NCI-H1048 (cell line): ENCODE results near the gene ISG20L2.

Source experiments
- DNase-seq: peaks from one replicate; lab custom pipeline; 2025; lab: John Stamatoyannopoulos, UW

The ISG20L2 gene

DNA sequence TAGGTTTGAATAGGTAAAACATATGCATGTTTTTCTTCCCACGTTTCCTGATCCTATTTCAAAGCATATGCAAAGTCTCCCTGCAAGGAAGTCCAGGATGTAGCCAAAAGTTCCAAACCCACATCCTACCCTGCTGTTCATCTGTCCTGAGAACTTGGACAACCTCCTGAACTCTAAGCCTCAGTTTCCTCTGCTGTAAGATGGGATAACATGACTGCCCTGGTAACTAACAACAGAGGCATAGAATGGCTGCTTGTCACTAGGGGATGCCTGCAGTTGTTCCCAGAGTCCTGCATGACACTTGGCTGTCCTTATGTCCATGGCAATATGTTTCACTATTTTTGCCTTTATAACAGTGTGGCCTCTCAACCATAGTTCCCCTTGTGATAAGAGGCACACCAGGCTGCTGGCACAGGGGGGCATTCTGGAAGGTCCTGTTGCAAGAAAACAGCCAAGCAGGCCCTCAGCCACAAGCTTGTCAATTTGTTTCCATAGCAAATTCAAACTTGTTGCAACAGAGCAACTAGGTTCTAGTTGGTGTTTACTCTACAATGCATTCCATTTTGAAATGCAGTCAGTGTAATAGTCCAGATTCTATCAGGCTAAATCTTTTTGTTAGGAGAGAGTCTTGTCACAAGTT lies 24.4 kb upstream of the ISG20L2 start:
- no peak for DNase-seq

DNA sequence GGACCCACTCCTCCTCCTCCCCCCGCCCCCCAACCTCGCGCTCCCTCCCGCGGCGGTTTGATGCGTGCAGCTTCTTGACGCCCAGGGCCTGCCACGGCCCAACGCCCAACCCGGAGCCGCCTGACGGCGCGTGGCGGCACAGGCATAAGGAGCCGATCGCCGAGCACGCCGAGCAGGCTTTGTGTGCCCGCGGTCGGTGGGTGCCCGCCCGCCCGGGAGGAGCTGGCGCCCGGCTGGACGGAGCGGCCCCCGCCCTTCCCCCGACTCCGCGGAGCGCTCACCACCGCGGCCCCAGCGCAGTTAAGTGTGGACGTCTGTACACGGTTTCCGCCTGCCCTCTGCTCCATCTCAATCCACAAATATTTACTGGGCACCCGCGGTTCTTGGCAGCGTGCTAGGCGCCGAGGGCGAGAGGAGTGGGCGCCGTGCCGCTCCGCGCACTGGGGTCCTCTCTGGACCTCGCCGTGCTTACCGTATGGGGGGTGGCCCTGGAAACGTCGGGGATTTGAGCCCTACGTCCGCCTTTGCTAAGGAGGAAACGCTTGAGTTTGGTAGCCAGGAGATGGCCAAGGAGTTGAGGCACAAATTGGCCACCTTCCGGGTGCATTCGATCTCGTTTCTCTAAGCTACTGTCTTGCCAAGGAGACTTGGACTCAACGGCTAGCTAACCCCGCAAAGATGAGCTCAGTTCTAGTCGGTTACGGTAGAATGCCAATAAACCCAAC lies 23.4 kb upstream of the ISG20L2 start:
- peak; percentile 94 for DNase-seq

DNA sequence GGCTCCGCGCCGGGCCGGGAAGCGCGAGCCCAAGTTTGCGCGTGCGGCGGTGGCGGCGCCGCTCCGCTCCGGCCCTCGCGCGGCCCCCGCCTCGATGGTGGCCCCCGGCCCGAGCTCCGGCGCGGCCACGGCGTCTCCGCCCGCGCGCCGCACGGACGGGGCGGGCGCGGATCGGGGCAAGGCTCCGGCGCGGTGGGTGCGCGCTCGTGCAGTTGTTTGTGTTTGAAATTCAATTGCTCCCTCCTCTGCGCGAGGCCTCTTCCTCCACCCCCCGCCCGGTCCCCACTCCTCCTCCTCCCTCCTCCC lies 22.8 kb upstream of the ISG20L2 start, which contains the start of gene HDGF:
Gene HDGF (minus strand): TSS at position 225 of the 306 bp plus-strand sequence. CDS start 246 bp downstream, outside the sequence.
- DNase-seq = no peak

- DNase-seq = no peak
Measured at GRCh38 chr1:156750711-156751450, 22.3 kb upstream of the ISG20L2 start.

DNA sequence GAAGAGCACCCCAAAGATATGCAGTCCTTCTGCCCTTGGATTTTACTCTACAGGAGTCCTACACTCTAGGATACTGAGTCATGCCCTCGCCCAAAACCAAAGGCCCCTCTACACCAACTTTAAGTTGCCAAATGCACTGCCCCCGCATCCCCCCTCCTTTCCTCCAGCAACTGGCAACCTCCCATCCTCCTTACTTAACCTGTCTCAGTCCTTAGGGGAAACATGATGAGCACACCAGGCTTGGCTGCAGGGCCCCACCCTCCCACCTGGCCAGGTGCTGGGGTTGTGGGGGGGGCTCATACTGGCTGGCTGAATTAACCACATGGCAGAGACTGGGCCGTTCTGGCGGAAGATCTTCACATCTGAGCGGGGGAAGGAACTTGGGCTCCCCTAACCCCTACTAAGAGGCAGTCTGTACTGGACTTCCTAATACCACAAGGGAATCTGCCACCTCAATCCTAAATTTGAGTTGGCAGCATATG lies 21.7 kb upstream of the ISG20L2 start:
- no peak for DNase-seq

GRCh38 chr1:156749419-156750118 lies 21.0 kb upstream of the ISG20L2 start:
- no peak for DNase-seq

GRCh38 chr1:156748670-156749418 lies 20.3 kb upstream of the ISG20L2 start:
- no peak for DNase-seq

DNA sequence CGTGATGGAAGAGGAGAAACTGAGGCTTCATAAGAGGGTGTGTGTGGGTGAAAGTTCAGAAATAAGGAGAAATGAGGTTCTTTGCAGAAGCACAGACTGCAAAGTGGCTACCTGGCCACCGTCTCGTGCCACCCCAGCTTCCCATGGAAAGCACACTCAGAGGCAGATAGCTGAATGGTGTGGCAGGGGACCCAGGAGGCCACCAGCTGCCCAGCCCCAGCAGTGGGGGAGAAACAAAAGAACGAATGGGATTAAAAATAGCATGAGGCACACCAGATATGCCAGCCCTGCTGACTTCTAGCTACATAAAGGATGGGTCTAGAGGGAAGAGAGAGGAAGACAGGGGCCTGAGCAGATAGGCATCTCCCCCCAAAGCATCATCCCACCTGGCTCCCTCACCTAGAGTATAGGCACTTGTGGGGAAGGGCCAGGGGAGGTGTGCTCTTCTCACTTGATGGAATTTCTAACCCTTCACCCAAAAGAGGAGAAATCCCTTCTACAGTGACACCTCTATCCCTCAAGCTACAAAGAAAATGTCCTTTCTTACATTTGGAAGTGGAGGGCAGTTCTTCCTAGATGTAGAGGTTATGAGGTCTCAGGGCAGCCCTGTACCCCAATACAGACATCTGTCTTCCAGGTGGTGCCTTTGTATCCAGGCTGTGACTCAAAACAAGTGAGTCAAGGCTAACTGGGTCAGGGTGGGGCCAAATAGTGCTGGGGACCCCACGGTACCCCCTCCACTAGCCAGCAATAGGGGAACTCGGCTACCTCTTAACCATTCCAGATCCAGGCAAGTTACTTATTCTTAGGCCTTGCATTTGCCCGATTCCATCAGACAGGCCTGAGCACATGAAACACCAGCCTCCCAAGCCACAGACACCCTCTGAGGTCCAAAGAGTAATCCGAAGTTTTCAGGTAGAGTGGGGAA lies 19.4 kb upstream of the ISG20L2 start:
- DNase-seq = no peak

GRCh38 chr1:156746728-156747631 lies 18.4 kb upstream of the ISG20L2 start:
- peak; percentile 52 for DNase-seq

DNA sequence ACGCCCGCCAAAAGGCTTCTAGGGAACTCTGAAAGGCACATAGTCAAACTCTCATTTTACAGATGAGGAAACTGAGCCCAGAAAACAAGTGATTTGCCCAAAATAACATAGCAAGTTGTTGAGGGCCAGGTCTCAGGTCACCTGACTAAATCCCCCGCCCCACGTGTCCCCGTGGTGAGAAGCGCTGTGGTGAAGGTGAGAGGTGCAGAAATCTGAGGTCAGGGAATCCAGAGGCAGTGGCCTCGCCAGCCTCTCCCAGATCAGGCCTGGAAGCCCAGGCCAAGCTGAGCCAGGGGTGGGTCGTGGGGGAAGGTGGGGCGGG lies 17.8 kb upstream of the ISG20L2 start:
- no peak for DNase-seq

GRCh38 chr1:156745881-156746280 lies 17.3 kb upstream of the ISG20L2 start:
- no peak for DNase-seq

DNA sequence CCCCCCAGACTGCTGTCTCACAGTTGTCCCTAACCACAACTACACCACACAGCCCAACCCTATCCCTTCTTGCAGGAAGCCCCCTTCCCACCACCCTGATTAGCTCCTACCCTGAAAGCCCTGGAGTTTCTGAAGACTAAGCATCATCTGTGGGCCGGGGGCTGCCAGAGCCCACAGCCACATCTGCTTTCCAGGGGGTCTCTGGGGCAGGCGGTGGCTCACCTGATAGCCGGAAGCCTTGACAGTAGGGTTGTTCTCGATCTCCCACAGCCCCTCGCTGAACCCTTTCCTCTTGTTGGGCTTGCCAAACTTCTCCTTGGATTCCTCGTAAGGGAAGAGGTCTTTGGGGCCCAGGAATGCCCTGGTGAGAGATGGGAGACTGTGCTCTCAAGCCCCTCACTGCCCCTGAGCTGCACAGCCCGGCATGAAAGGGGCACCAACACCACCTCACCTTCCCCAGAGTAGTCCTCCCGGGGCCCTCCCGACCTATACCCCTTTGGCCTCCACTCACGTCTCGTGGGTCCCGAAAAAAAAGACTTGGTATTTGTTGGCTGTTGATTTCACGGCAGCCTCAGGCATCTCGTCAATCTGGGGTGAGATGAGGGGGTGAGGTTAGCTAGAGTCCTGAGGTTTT lies 16.3 kb upstream of the ISG20L2 start:
- DNase-seq = no peak

- DNase-seq = no peak
Measured at GRCh38 chr1:156744344-156744743, 15.8 kb upstream of the ISG20L2 start.

GRCh38 chr1:156743367-156744302 lies 15.1 kb upstream of the ISG20L2 start:
- DNase-seq = no peak

GRCh38 chr1:156742801-156743200 lies 14.2 kb upstream of the ISG20L2 start:
- DNase-seq = no peak

- DNase-seq = no peak
Measured at GRCh38 chr1:156742017-156742416, 13.5 kb upstream of the ISG20L2 start.

- no peak for DNase-seq
Measured at GRCh38 chr1:156741481-156741983, 13.0 kb upstream of the ISG20L2 start.
